Activated CD4-positive, alpha-beta T cell treated with anti-CD3 and anti-CD28 coated beads for 48 hours (primary cell): Measurements from ENCODE around the gene KCTD1.
"Not testable (repeated sequence)": the region's sequence is repeated elsewhere in the genome, so short reads cannot be mapped to it uniquely, and the experiment has no call there.

Experiments used
- DNase-seq: peaks from one replicate; pipeline ENCODE4 v3.0.0-alpha.2; 2020

The KCTD1 gene

GRCh38 chr18:26456070-26456491, 92.3 kb downstream of the KCTD1 start:
- no peak for DNase-seq

- no peak for DNase-seq
Measured at GRCh38 chr18:26455639-26456038, 92.7 kb downstream of the KCTD1 start.

- DNase-seq: no peak
Measured at GRCh38 chr18:26454616-26455015, 93.7 kb downstream of the KCTD1 start.

GRCh38 chr18:26454192-26454591, 94.2 kb downstream of the KCTD1 start:
- DNase-seq: no peak

- DNase-seq: no peak
Measured at GRCh38 chr18:26453386-26453901, 94.9 kb downstream of the KCTD1 start.

GRCh38 chr18:26450989-26451682, 97.2 kb downstream of the KCTD1 start:
- no peak for DNase-seq

- DNase-seq: no peak
Measured at GRCh38 chr18:26448714-26449159, 99.6 kb downstream of the KCTD1 start.

GRCh38 chr18:26443853-26444252, 104.5 kb downstream of the KCTD1 start:
- no peak for DNase-seq

- no peak for DNase-seq
Measured at GRCh38 chr18:26442126-26442525, 106.2 kb downstream of the KCTD1 start.

GRCh38 chr18:26440644-26441043, 107.7 kb downstream of the KCTD1 start:
- DNase-seq: no peak

GRCh38 chr18:26439537-26439936, 108.8 kb downstream of the KCTD1 start:
- DNase-seq: no peak

- no peak for DNase-seq
Measured at GRCh38 chr18:26438980-26439379, 109.4 kb downstream of the KCTD1 start.

GRCh38 chr18:26437634-26438033, 110.7 kb downstream of the KCTD1 start:
- DNase-seq: not testable (repeated sequence)

- no peak for DNase-seq
Measured at GRCh38 chr18:26436176-26437051, 111.9 kb downstream of the KCTD1 start.

- no peak for DNase-seq
Measured at GRCh38 chr18:26435415-26436095, 112.8 kb downstream of the KCTD1 start.

- no peak for DNase-seq
Measured at GRCh38 chr18:26434887-26435286, 113.5 kb downstream of the KCTD1 start.

- DNase-seq: no peak
Measured at GRCh38 chr18:26432651-26433424, 115.5 kb downstream of the KCTD1 start.

- DNase-seq: no peak
Measured at GRCh38 chr18:26429535-26430226, 118.7 kb downstream of the KCTD1 start.

- DNase-seq: no peak
Measured at GRCh38 chr18:26425148-26425531, 123.2 kb downstream of the KCTD1 start.

GRCh38 chr18:26424428-26425147, 123.8 kb downstream of the KCTD1 start:
- DNase-seq: no peak
